WTC11 (cell line): ENCODE results near the gene SLIT3.

ENCODE experiments used
- ATF2 ChIP-seq: sonication (generic); formaldehyde crosslinking; IDR thresholded peaks from 2 replicates; pipeline ENCODE4 v1.8.1; 2022; ENCODE audit warnings: low read depth, missing genetic modification reagents, borderline replicate concordance
- CTCF ChIP-seq: fragments of 200-600 bp; IDR thresholded peaks from 2 replicates; pipeline ENCODE4 v1.8.0; 2022; ENCODE audit warnings: antibody characterized with exemption
- E2F4 ChIP-seq: sonication (generic); formaldehyde crosslinking; IDR thresholded peaks from 2 replicates; pipeline ENCODE4 v1.8.1; 2022; ENCODE audit warnings: low read depth, mild to moderate bottlenecking, moderate library complexity, missing genetic modification reagents, borderline replicate concordance
- ETV6 ChIP-seq: sonication (generic); formaldehyde crosslinking; IDR thresholded peaks from 2 replicates; pipeline ENCODE4 v1.8.1; 2022; ENCODE audit warnings: mild to moderate bottlenecking, missing genetic modification reagents
- MAX ChIP-seq: sonication (generic); formaldehyde crosslinking; IDR thresholded peaks from 2 replicates; pipeline ENCODE4 v1.8.0; 2022; ENCODE audit warnings: mild to moderate bottlenecking, missing genetic modification reagents
- ZMAT4 ChIP-seq: fragments of 250-450 bp; sonication (Bioruptor Pico); IDR thresholded peaks from 2 replicates; pipeline ENCODE4 v1.9.0; 2021; ENCODE audit warnings: mild to moderate bottlenecking

GRCh38 chr5:168713051-168713450 lies 587.9 kb downstream of the SLIT3 start:
- TF ChIP-seq CTCF (no peak), ZMAT4 (CRISPR knock-in tag) (no peak), E2F4 (CRISPR knock-in tag) (no peak), ATF2 (no peak), ETV6 (CRISPR knock-in tag) (no peak), MAX (CRISPR knock-in tag) (no peak)
